BE2C (cell line): ENCODE measurements around the gene LAMB2.

Source experiments
- DNase-seq: peaks from one replicate; pipeline ENCODE4 v3.0.0-alpha.2; 2020
- H3K27me3 ChIP-seq: fragments of 250-450 bp; sonication (Bioruptor Pico); 2 replicates; pipeline ENCODE4 v1.5.1; 2020; ENCODE audit warnings: mild to moderate bottlenecking
- H3K36me3 ChIP-seq: fragments of 250-450 bp; sonication (Bioruptor Pico); 2 replicates; pipeline ENCODE4 v1.5.1; 2020; ENCODE audit warnings: mild to moderate bottlenecking
- H3K4me1 ChIP-seq: fragments of 250-450 bp; sonication (Bioruptor Pico); 2 replicates; pipeline ENCODE4 v1.5.1; 2020
- H3K4me3 ChIP-seq: 2 replicates; pipeline ENCODE4 v1.5.1; 2011; ENCODE audit warnings: low read depth, low read length
- H3K9me3 ChIP-seq: fragments of 250-450 bp; sonication (Bioruptor Pico); 2 replicates; pipeline ENCODE4 v1.5.1; 2020
- CTCF ChIP-seq: IDR thresholded peaks from 2 replicates; pipeline ENCODE4 v1.5.1; 2012; ENCODE audit warnings: mild to moderate bottlenecking, low read depth, low read length

The LAMB2 gene

DNA sequence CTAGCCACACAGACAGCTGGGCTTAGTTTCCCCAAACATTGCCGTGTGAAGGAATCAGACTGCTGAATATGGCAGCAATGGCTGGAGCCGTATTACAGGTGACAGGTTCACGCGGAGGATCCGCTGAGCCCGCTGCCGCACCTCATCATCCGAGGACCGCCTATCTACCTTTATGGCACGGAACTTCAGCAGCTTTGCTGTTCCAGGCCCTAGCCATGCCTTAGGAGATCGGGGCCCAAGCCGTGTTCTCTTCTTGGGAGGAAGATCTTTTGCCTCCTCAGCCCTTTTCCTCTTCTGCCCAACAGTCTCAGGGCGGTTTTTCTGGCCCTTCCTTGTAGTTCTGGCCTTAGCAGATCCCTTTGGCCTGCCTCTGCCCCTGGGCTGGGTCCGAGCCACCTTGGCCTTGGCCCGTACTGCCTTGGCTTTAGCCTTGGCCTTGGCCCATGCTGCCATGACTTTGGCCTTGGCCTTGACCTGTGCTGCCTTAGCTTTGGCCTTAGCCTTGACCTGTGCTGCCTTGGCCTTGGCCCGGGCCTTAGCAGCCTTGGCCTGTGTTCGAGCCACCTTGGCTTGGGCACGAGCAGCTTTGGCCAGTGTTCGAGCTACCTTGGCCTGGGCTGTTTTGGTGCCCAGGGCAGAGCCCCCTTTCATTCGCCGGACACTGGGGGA lies 30.0 kb upstream of the LAMB2 start:
- Histone ChIP-seq H3K4me3 (no peak overlapping the region), H3K4me1 (no peaks in the 10 kb centered on the region), H3K9me3 (no peaks in the 10 kb centered on the region), H3K27me3 (no peaks in the 10 kb centered on the region), H3K36me3 (peaks cover 3% of the 10 kb centered on the region; the same call in 1 of the 2 replicates)
- TF ChIP-seq CTCF, result no peak
- no peak for DNase-seq

GRCh38 chr3:49161808-49162530 lies 29.1 kb upstream of the LAMB2 start:
- DNase-seq, result no peak
- Histone ChIP-seq H3K27me3 (no peaks in the 10 kb centered on the region), H3K4me3 (no peak overlapping the region), H3K9me3 (no peaks in the 10 kb centered on the region), H3K36me3 (peaks cover 3% of the 10 kb centered on the region; the same call in 1 of the 2 replicates), H3K4me1 (no peaks in the 10 kb centered on the region)
- TF ChIP-seq CTCF, result no peak

DNA sequence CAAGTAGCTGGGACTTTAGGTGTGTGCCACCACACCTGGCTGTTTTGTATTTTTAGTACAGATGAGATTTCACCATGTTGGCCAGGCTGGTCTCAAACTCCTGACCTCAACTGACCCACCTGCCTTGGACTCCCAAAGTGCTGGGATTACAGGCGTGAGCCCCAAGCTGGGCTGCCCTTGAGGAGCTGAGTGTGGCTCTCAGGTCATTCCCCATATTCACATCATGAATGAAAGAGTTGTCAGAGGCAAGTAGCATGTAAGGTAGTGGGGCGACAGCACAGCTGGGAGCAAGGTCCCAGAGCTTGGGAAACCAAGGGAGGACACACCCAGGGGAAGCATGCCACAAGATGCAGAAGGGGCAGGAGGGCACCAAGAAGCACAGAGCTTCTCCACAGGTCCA lies 28.3 kb upstream of the LAMB2 start:
- Histone ChIP-seq H3K36me3 (peaks cover 3% of the 10 kb centered on the region; the same call in 1 of the 2 replicates), H3K9me3 (no peaks in the 10 kb centered on the region), H3K4me1 (no peaks in the 10 kb centered on the region), H3K27me3 (no peaks in the 10 kb centered on the region), H3K4me3 (no peak overlapping the region)
- DNase-seq, result no peak
- no peak for TF ChIP-seq CTCF

GRCh38 chr3:49158792-49159191 lies 25.9 kb upstream of the LAMB2 start:
- Histone ChIP-seq H3K9me3 (no peaks in the 10 kb centered on the region), H3K36me3 (peaks cover 3% of the 10 kb centered on the region; the same call in 1 of the 2 replicates), H3K4me1 (no peaks in the 10 kb centered on the region), H3K27me3 (no peaks in the 10 kb centered on the region), H3K4me3 (no peak overlapping the region)
- TF ChIP-seq CTCF, result no peak
- no peak for DNase-seq

DNA sequence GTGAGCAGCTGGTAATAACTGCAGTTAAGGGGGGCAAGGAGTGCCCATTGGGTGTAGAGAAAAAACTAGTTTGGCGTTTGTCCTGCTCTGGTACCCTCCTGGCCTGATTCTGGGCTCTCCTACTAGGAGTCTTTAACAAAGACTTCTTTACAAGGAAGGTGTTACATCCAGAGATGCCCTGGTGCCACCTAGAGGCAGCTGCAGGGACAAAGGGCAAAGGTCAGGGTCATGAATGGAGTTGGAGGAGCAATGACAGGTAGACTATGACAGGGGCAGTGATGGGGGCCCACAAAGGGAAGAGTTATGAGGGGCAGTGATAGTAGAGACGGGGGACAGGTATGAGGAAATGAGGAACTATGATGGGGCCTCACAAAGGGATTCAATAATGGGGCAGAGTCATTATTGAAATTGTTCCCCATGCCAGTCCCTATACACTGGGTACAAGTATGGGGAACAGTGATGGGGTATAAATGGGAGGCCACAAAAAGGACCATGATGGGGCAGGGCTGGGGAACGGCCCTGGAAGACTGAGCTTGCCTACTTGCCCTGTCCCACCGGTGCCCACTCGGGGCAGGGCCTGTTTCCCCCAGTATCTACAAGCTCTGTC lies 25.4 kb upstream of the LAMB2 start:
- Histone ChIP-seq H3K27me3 (no peaks in the 10 kb centered on the region), H3K4me3 (no peak overlapping the region), H3K36me3 (peaks cover 3% of the 10 kb centered on the region; the same call in 1 of the 2 replicates), H3K4me1 (no peaks in the 10 kb centered on the region), H3K9me3 (no peaks in the 10 kb centered on the region)
- peak; percentile 35 for DNase-seq
- TF ChIP-seq CTCF, result peak; percentile 53

DNA sequence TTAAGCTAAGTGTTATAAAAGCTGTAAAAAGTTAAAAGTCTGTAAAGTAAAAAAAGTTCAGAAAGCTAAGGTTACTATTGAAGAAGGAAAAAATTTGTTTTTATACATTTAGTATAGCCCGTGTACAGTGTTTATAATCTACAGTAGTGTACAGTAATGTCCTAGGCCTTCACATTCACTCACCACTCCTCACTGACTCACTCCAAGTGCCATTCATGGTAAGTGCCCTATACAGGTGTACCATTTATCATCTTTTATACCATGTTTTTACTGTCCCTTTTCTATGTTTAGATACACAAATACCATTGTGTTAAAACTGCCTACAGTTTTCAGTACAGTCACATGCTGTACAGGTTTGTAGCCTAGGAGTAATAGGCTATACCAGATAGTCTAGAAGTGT lies 24.4 kb upstream of the LAMB2 start:
- Histone ChIP-seq H3K36me3 (no peaks in the 10 kb centered on the region), H3K27me3 (no peaks in the 10 kb centered on the region), H3K4me3 (no peak overlapping the region), H3K9me3 (no peaks in the 10 kb centered on the region), H3K4me1 (no peaks in the 10 kb centered on the region)
- TF ChIP-seq CTCF, result no peak
- DNase-seq, result no peak
